Esophagus squamous epithelium (tissue), 5 donors: ENCODE data around the gene NUP188. TPM values are rescaled to one million over a fixed set of nuclear protein-coding genes. Genes with fewer than 3 reads are reported as not detected.

Experiments used
- DNase-seq: peaks from one replicate; lab custom pipeline; 2025; lab: John Stamatoyannopoulos, UW
- H3K27ac ChIP-seq, 4 donors: fragments of 200-600 bp; sonication (generic); one replicate each; pipeline ENCODE4 v1.5.1; 2016 to 2019; ENCODE audit warnings: mild to moderate bottlenecking in 1 of 4
- H3K27me3 ChIP-seq, 4 donors: fragments of 200-600 bp; sonication (generic); 1 replicate in 3 of 4; 2 replicates in 1 of 4; pipeline versions ENCODE4 v1.5.1 to v1.6.0; 2017 to 2021; ENCODE audit warnings: antibody characterized with exemption in 1 of 4
- H3K36me3 ChIP-seq, 3 donors: fragments of 200-600 bp; sonication (generic); one replicate each; pipeline ENCODE4 v1.5.1; 2016 to 2019
- H3K4me1 ChIP-seq, 3 donors: fragments of 200-600 bp; sonication (generic); one replicate each; pipeline ENCODE4 v1.5.1; 2017 to 2019
- H3K4me3 ChIP-seq, 4 donors: fragments of 200-600 bp; sonication (generic); 1 replicate in 3 of 4; 2 replicates in 1 of 4; pipeline ENCODE4 v1.5.1; 2016 to 2019; ENCODE audit warnings: mild to moderate bottlenecking in 2 of 4, moderate library complexity in 1 of 4
- H3K9me3 ChIP-seq, 3 donors: fragments of 200-600 bp; sonication (generic); one replicate each; pipeline ENCODE4 v1.5.1; 2016 to 2019
- CTCF ChIP-seq, 6 experiments: fragments of 450-650 bp in 4 of 6; fragments of 200-600 bp in 2 of 6; sonication (generic) in 2 of 6; IDR thresholded peaks; one replicate each; pipeline ENCODE4 v1.5.1; 2016 to 2019; ENCODE audit warnings: antibody characterized with exemption in 6 of 6, mild to moderate bottlenecking in 4 of 6, moderate library complexity in 4 of 6
- POLR2A ChIP-seq, 4 donors: fragments of 450-650 bp; IDR thresholded peaks; one replicate each; pipeline ENCODE4 v1.6.1; 2017; ENCODE audit warnings: antibody characterized with exemption in 4 of 4, mild to moderate bottlenecking in 4 of 4, moderate library complexity in 3 of 4
- WGBS, 2 donors: methylation state at CpG; one replicate each; pipeline ENCODE4 v1.1.5; 2018; 5-methylcytosine and 5-hydroxymethylcytosine counted together
- intact Hi-C: fragments of 100-400 bp; cut with DNase I; formaldehyde crosslinking; loops from one replicate; pipeline ENCODE4 v1.15.0; 2022
- total RNA-seq, 4 donors: library from RNA; depleted of rRNA; stranded (reverse); fragments of >200 nt; gene quantifications; one replicate each; pipeline ENCODE4 v1.1.0, GENCODE V29; 2016
- donor health status: DM: yes; HTN: yes; CAD: no.

Gene NUP188
- total RNA-seq, 4 donors from 2014 or later = 61.0 to 78.6 (median 67.1) TPM

DNA sequence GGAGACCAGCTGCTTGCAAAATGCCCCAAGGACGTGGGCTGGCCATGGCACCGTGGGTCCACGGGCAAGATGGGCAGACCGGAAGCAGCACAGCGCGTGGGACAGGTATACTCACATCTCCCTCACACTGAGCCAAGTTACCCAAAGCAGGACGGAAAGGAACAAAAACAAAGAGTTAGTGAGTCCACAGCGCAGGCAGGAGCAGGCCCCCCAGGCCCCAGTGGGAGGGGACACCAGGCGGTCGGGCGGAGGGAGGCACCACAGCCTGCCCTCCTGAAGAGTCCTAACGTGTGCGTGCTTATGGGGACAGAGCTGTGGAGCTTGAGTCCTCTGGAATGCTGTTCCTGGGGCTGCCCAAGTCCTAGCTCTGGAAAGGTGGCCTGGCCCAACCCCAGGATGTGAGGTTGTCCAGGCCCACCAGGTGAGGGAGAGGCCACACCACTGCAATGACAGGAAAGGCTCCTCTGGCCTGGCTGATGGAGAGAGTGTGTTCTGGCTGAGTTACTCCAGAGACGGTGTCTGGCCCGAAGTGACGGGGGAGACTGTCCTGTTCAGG, 65.5 kb downstream of the NUP188 start:
- peaks cover 37 to 98% (median 47%) of the 10 kb centered on the region in 3 donors for H3K36me3 ChIP-seq
- no peak overlapping the region for H3K4me3 ChIP-seq
- no peaks in the 10 kb centered on the region for H3K27me3 ChIP-seq
- no peak overlapping the region for H3K27ac ChIP-seq
- 91 to 95% methylated on average over 8 to 16 of the region's 16 CpGs for WGBS, 2 donors
- no peak for DNase-seq
- no peaks in the 10 kb centered on the region for H3K9me3 ChIP-seq
- no peak for TF ChIP-seq CTCF (IDR thresholded peaks at IDR 0.05)
- no peak for TF ChIP-seq POLR2A (IDR thresholded peaks at IDR 0.05)
- intact Hi-C loops = no loop called here
- H3K4me1 ChIP-seq = peaks cover 0 to 4% (median 0%) of the 10 kb centered on the region in 3 donors

- no peaks in the 10 kb centered on the region for H3K27me3 ChIP-seq
- no peak overlapping the region for H3K27ac ChIP-seq
- H3K9me3 ChIP-seq = no peaks in the 10 kb centered on the region
- peaks cover 34 to 98% (median 44%) of the 10 kb centered on the region in 3 donors for H3K36me3 ChIP-seq
- no peak for DNase-seq
- TF ChIP-seq POLR2A (IDR thresholded peaks at IDR 0.05) = no peak
- TF ChIP-seq CTCF (IDR thresholded peaks at IDR 0.05) = no peak
- no peaks in the 10 kb centered on the region for H3K4me1 ChIP-seq
- WGBS, 2 donors = 91% methylated on average over 4 of the region's 11 CpGs; no CpG with 5 or more reads in 1 of the 2 donors
- H3K4me3 ChIP-seq = no peak overlapping the region
- intact Hi-C loops = no loop called here
These were observed 66.2 kb downstream of the NUP188 start for GRCh38 chr9:129013674-129014073.

- no peaks in the 10 kb centered on the region for H3K4me1 ChIP-seq
- H3K27ac ChIP-seq = no peak overlapping the region
- H3K9me3 ChIP-seq = no peaks in the 10 kb centered on the region
- TF ChIP-seq CTCF (IDR thresholded peaks at IDR 0.05) (no peak), POLR2A (IDR thresholded peaks at IDR 0.05) (no peak)
- no CpG with 5 or more reads among the region's 11 CpGs for WGBS, 2 donors
- intact Hi-C loops = no loop called here
- H3K27me3 ChIP-seq = no peaks in the 10 kb centered on the region
- peaks cover 29 to 98% (median 44%) of the 10 kb centered on the region in 3 donors for H3K36me3 ChIP-seq
- DNase-seq = no peak
- H3K4me3 ChIP-seq = no peak overlapping the region
These were observed 66.6 kb downstream of the NUP188 start for GRCh38 chr9:129014124-129014523.

- Histone ChIP-seq H3K27me3 (no peaks in the 10 kb centered on the region), H3K4me3 (no peak overlapping the region), H3K4me1 (no peaks in the 10 kb centered on the region), H3K9me3 (no peaks in the 10 kb centered on the region), H3K36me3 (peaks cover 28 to 98% (median 40%) of the 10 kb centered on the region in 3 donors), H3K27ac (no peak overlapping the region)
- intact Hi-C loops = no loop called here
- 82 to 92% methylated on average over 6 to 8 of the region's 8 CpGs for WGBS, 2 donors
- TF ChIP-seq CTCF (IDR thresholded peaks at IDR 0.05) = no peak
- TF ChIP-seq POLR2A (IDR thresholded peaks at IDR 0.05) = no peak
- DNase-seq = no peak
These were observed 67.1 kb downstream of the NUP188 start for GRCh38 chr9:129014608-129015007.

DNA sequence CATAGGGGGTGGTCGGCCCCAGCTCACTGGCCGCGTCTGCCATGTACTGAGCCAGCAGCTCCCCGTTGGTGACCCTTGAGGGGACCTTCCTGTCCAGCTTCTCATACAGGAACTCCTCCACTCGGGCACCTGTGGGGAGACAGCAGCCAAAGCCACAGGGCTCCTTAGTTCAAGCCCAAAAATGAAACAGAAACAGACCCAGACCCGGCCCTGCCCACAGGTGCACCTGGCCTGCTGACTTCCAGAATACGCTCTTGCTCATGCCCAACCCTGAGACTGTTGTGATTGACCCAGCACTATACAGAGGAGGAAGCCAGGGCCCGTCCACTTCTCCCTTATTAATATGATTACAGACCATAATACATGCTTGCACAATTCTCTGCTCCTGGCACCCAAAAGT, 73.6 kb downstream of the NUP188 start:
- WGBS, 2 donors = 50 to 67% methylated on average over 8 of the region's 8 CpGs
- Histone ChIP-seq H3K27me3 (no peaks in the 10 kb centered on the region), H3K4me1 (peaks cover 13 to 41% (median 14%) of the 10 kb centered on the region in 3 donors), H3K4me3 (no peak overlapping the region), H3K36me3 (peaks cover 0 to 49% (median 0%) of the 10 kb centered on the region in 3 donors), H3K9me3 (no peaks in the 10 kb centered on the region), H3K27ac (peak overlapping the region in 2 of 4 donors; percentile 2 to 38)
- DNase-seq = no peak
- TF ChIP-seq CTCF (IDR thresholded peaks at IDR 0.05) (no peak), POLR2A (IDR thresholded peaks at IDR 0.05) (no peak)
- intact Hi-C loops = no loop called here
